ENCODE results near the gene ADGRG1.

ADGRG1 gene

DNA sequence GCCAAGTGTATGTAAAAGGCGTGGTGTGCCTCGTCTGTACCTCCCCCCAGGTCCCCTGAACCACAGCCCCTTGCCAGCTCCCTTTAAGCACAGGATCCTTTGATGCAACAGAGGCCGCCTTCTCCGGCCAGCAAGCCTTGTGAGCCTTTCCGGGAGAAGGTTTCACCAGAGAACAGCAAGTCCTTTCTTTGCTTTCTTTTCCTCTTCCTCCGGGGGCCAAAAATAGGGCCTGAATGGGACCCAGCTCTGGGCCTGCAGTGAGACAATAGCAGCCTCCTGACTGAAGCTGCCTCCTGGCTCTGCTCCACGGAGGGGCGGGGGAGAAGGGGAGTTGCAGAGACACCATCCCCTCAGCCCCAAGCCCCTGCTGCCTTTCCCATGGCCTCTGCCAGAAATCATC, 9.0 kb downstream of the ADGRG1 start:
- Histone ChIP-seq H3K4me1 (peaks cover 5% of the 10 kb centered on the region; the same call in 1 of the 2 replicates), H3K27me3 (no peaks in the 10 kb centered on the region)
- DNase-seq = no peak

DNA sequence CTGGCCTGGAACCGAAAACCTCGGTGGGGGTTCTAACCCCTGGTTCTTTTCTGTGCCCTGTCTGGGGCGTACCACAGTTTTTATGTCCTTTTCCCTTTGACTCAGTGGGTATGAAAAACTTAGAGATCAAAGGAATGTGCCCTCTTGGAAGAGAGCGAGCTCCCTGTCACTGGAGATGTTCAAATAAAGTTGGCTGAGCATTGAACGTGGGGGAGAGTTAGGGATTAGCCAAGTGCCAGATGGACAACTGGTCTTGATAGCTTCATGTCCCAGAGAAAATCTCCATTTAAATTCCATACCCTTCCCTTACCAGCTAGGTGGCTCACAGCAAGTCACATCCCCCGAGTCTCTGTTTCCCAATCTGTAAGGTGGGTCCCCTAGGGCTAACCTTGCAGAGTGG, 9.5 kb downstream of the ADGRG1 start:
- no peak overlapping the region for H3K4me3 ChIP-seq (ENCODE audit: low read depth, low read length)
- H3K4me1 ChIP-seq = peaks cover 5% of the 10 kb centered on the region; the same call in 1 of the 2 replicates
- no peak for TF ChIP-seq CTCF (IDR thresholded peaks at IDR 0.05; ENCODE audit: low read depth, low read length)
- H3K36me3 ChIP-seq = no peaks in the 10 kb centered on the region
- H3K27me3 ChIP-seq = no peaks in the 10 kb centered on the region
- no peaks in the 10 kb centered on the region for H3K9me3 ChIP-seq
- no peak for DNase-seq

More for the DNA sequence above, 9.0 kb downstream of the ADGRG1 start:
- TF ChIP-seq CTCF (IDR thresholded peaks at IDR 0.05; ENCODE audit: low read depth, low read length) = no peak
- H3K4me3 ChIP-seq (ENCODE audit: low read depth, low read length) = no peak overlapping the region
- H3K36me3 ChIP-seq = no peaks in the 10 kb centered on the region
- H3K9me3 ChIP-seq = no peaks in the 10 kb centered on the region

DNA sequence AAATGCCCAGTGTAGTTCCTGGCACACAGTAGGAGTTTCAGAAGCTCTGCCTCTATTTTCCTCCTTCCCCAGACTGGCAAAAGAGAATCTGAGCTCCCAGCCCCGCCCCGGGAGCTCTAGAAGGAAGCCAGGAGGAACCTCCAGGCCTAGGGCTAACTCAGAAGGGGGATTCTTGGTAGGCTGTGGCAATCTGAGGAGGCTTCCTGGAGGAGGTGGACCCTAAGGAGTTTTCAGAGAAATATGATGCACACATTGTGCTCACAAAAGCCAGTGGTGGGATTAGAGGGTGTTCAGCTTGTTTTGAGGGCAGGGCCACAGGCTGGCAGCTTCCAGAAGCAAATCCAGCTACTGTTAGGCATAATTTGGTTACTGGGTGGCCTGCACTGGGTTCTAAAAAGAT, 10.0 kb downstream of the ADGRG1 start:
- no peaks in the 10 kb centered on the region for H3K36me3 ChIP-seq

GRCh38 chr16:57639172-57639887, 10.9 kb downstream of the ADGRG1 start:
- Histone ChIP-seq H3K27me3 (no peaks in the 10 kb centered on the region), H3K4me1 (peaks cover 5% of the 10 kb centered on the region; the same call in 1 of the 2 replicates), H3K4me3 (ENCODE audit: low read depth, low read length) (peak overlapping the region; percentile 4; the same call in 1 of the 2 replicates), H3K9me3 (no peaks in the 10 kb centered on the region), H3K36me3 (no peaks in the 10 kb centered on the region)
- DNase-seq = peak; percentile 93
- no peak for TF ChIP-seq CTCF (IDR thresholded peaks at IDR 0.05; ENCODE audit: low read depth, low read length)

More for the DNA sequence above, 10.0 kb downstream of the ADGRG1 start:
- Histone ChIP-seq H3K4me3 (ENCODE audit: low read depth, low read length) (no peak overlapping the region), H3K4me1 (peaks cover 5% of the 10 kb centered on the region; the same call in 1 of the 2 replicates), H3K27me3 (no peaks in the 10 kb centered on the region), H3K9me3 (no peaks in the 10 kb centered on the region)
- DNase-seq = no peak
- TF ChIP-seq CTCF (IDR thresholded peaks at IDR 0.05; ENCODE audit: low read depth, low read length) = no peak

DNA sequence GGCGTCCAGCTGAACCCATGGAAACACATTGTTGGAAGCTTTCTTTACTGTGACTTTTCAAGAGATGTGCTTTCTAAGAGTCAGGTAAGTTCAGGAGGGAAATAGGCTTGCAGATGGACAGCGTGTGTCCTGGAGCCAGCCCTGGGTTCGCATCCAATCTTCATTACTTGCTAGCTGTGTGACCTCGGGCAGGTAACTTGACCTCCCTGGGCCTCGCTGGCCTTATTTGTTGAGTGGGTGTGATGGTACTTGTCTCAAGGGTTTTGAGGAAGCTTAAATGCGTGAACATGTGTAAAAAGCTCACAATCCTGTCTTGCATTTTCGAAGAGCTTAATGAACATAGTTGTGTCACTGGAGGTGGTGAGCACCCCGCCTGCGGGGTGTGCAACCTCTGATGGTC, 11.8 kb downstream of the ADGRG1 start:
- TF ChIP-seq CTCF (IDR thresholded peaks at IDR 0.05; ENCODE audit: low read depth, low read length) = no peak
- H3K27me3 ChIP-seq = no peaks in the 10 kb centered on the region
- H3K4me3 ChIP-seq (ENCODE audit: low read depth, low read length) = no peak overlapping the region
- H3K36me3 ChIP-seq = no peaks in the 10 kb centered on the region
- H3K4me1 ChIP-seq = peaks cover 5% of the 10 kb centered on the region; the same call in 1 of the 2 replicates
- H3K9me3 ChIP-seq = no peaks in the 10 kb centered on the region
- DNase-seq = no peak

DNA sequence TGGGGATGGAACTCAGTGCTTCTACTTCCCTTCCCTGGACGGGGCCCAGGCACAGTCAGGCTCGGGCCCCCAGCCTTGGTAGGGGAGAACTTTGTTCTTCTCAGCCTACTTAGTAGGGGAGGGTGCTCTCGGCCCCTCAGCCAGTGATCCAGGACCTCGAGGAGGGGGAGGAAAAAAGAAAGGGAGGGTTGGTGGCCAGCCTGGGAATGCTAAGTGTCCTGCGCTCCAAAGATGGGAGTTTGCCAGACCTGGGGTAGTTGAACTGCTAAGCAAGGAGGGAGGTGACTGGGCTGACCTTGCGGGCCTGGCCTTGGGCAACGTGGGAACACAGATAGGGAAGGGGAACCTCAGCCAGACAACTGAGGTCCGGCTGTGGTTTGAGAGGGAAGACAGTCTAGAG, 12.2 kb downstream of the ADGRG1 start:
- Histone ChIP-seq H3K4me1 (peaks cover 5% of the 10 kb centered on the region; the same call in 1 of the 2 replicates), H3K36me3 (no peaks in the 10 kb centered on the region), H3K9me3 (no peaks in the 10 kb centered on the region), H3K27me3 (no peaks in the 10 kb centered on the region), H3K4me3 (ENCODE audit: low read depth, low read length) (no peak overlapping the region)
- no peak for TF ChIP-seq CTCF (IDR thresholded peaks at IDR 0.05; ENCODE audit: low read depth, low read length)
- DNase-seq = no peak
